GM12891 (cell line): Measurements from ENCODE around the gene CDH4.

Experiments
- DNase-seq: peaks from one replicate; pipeline ENCODE4 v3.0.0; 2011; ENCODE audit warnings: low spot score; ENCODE audit not compliant: insufficient read length
- FAIRE-seq: peaks from 2 replicates; lab custom pipeline; 2011; peaks lifted over from hg19 to GRCh38; lab: Jason Lieb, UNC
- PAX5 ChIP-seq: IDR thresholded peaks from 2 replicates; pipeline ENCODE4 v1.6.1; 2011; ENCODE audit warnings: low read length, moderate library complexity, mild to moderate bottlenecking; ENCODE audit not compliant: insufficient read depth, severe bottlenecking
- POLR2A ChIP-seq: IDR thresholded peaks from 2 replicates; pipeline ENCODE4 v1.6.1; 2011; ENCODE audit warnings: low read depth, low read length, control low read depth
- POLR2AphosphoS5 ChIP-seq: IDR thresholded peaks from 2 replicates; pipeline ENCODE4 v1.6.1; 2011; ENCODE audit warnings: low read depth, low read length, control low read depth
- POU2F2 ChIP-seq: IDR thresholded peaks from 2 replicates; pipeline ENCODE4 v1.6.1; 2011; ENCODE audit warnings: low read depth, mild to moderate bottlenecking, control low read depth, low read length, moderate library complexity
- SPI1 ChIP-seq: IDR thresholded peaks from 2 replicates; pipeline ENCODE4 v1.6.1; 2011; ENCODE audit warnings: low read depth, low read length, control low read depth
- TAF1 ChIP-seq: IDR thresholded peaks from 2 replicates; pipeline ENCODE4 v1.6.1; 2011; ENCODE audit warnings: low read depth, low read length, control low read depth

The CDH4 gene

GRCh38 chr20:61931476-61932198 is 679.6 kb downstream of the CDH4 start:
- FAIRE-seq: no peak
- no peak for TF ChIP-seq SPI1
- TF ChIP-seq POLR2AphosphoS5: no peak
- TF ChIP-seq POU2F2: no peak
- no peak for TF ChIP-seq PAX5
- TF ChIP-seq POLR2A: no peak
- TF ChIP-seq TAF1: no peak
- DNase-seq: no peak

- FAIRE-seq: no peak
- no peak for TF ChIP-seq POU2F2
- no peak for TF ChIP-seq TAF1
- TF ChIP-seq POLR2AphosphoS5: no peak
- no peak for TF ChIP-seq PAX5
- TF ChIP-seq POLR2A: no peak
- no peak for TF ChIP-seq SPI1
- no peak for DNase-seq
These were observed 680.1 kb downstream of the CDH4 start for GRCh38 chr20:61932199-61932592.

GRCh38 chr20:61932711-61933480 is 680.8 kb downstream of the CDH4 start:
- DNase-seq (no peak), FAIRE-seq (no peak)
- no peak for TF ChIP-seq PAX5

GRCh38 chr20:61933481-61933950 is 681.5 kb downstream of the CDH4 start:
- TF ChIP-seq TAF1 (no peak), SPI1 (no peak), POLR2A (no peak), POU2F2 (no peak), POLR2AphosphoS5 (no peak), PAX5 (no peak)
- FAIRE-seq (no peak), DNase-seq (no peak)

- DNase-seq (no peak), FAIRE-seq (no peak)
- TF ChIP-seq POLR2AphosphoS5: no peak
- no peak for TF ChIP-seq SPI1
- no peak for TF ChIP-seq TAF1
- TF ChIP-seq POU2F2: no peak
- TF ChIP-seq PAX5: no peak
- no peak for TF ChIP-seq POLR2A
These were observed 682.1 kb downstream of the CDH4 start for GRCh38 chr20:61933951-61934715.

GRCh38 chr20:61934716-61935530 is 682.9 kb downstream of the CDH4 start:
- TF ChIP-seq PAX5: no peak
- FAIRE-seq: no peak

GRCh38 chr20:61935926-61936700 is 684.1 kb downstream of the CDH4 start:
- TF ChIP-seq PAX5 (no peak), POU2F2 (no peak), SPI1 (no peak), POLR2AphosphoS5 (no peak)
- DNase-seq: no peak
- FAIRE-seq: no peak

More at GRCh38 chr20:61934716-61935530, 682.9 kb downstream of the CDH4 start:
- no peak for DNase-seq

- no peak for TF ChIP-seq POU2F2
- no peak for TF ChIP-seq POLR2AphosphoS5
- TF ChIP-seq TAF1: no peak
- TF ChIP-seq POLR2A: no peak
- no peak for TF ChIP-seq PAX5
- TF ChIP-seq SPI1: no peak
- FAIRE-seq: no peak
- DNase-seq: no peak
These were observed 684.7 kb downstream of the CDH4 start for GRCh38 chr20:61936701-61937131.
